CD14-positive monocyte (primary cell): ENCODE results near the gene MTHFS. TPM values are rescaled to one million over a fixed set of nuclear protein-coding genes. Genes with fewer than 3 reads are reported as not detected.

Experiments used
- DNase-seq, 3 donors: peaks; one replicate each; pipeline ENCODE4 v3.0.0-alpha.2; 2011 to 2022
- H2AFZ ChIP-seq: 2 replicates; pipeline ENCODE4 v1.6.0; 2012; ENCODE audit warnings: mild to moderate bottlenecking, low read depth, low read length, inconsistent platforms; ENCODE audit not compliant: insufficient read depth, poor library complexity, severe bottlenecking
- H3K27ac ChIP-seq, 2 donors: 1 replicate in 1 of 2; 2 replicates in 1 of 2; pipeline ENCODE4 v1.5.1; 2012 to 2013; ENCODE audit warnings: low read length in 2 of 2, control low read depth in 1 of 2, inconsistent platforms in 1 of 2, low read depth in 1 of 2, mild to moderate bottlenecking in 1 of 2
- H3K27me3 ChIP-seq, 2 donors: one replicate each; pipeline versions ENCODE4 v1.6.0 to v1.6.1; 2011 to 2013; ENCODE audit warnings: low read length in 2 of 2; ENCODE audit not compliant: control insufficient read depth in 2 of 2, insufficient read depth in 2 of 2
- H3K36me3 ChIP-seq, 2 donors: replicated peaks in 1 of 2; 1 replicate in 1 of 2; 2 replicates in 1 of 2; pipeline versions ENCODE4 v1.5.1 to v1.6.1; 2012 to 2013; ENCODE audit warnings: low read length in 2 of 2, control low read depth in 1 of 2, inconsistent platforms in 1 of 2, mild to moderate bottlenecking in 1 of 2; ENCODE audit not compliant: insufficient read depth in 2 of 2, control insufficient read depth in 1 of 2
- H3K4me1 ChIP-seq, 2 donors: 1 replicate in 1 of 2; 2 replicates in 1 of 2; pipeline versions ENCODE4 v1.5.1 to v1.6.1; 2012 to 2013; ENCODE audit warnings: low read length in 2 of 2, control low read depth in 1 of 2, inconsistent platforms in 1 of 2, mild to moderate bottlenecking in 1 of 2, moderate library complexity in 1 of 2; ENCODE audit not compliant: insufficient read depth in 2 of 2, control insufficient read depth in 1 of 2
- H3K4me2 ChIP-seq: replicated peaks from 2 replicates; pipeline ENCODE3; 2012; ENCODE audit warnings: low read length, moderate library complexity, mild to moderate bottlenecking; ENCODE audit not compliant: poor library complexity, severe bottlenecking; ENCODE audit errors: extremely low read depth
- H3K4me3 ChIP-seq, 3 experiments: fragments of 200-600 bp in 1 of 3; sonication (generic) in 1 of 3; replicated peaks in 1 of 3; 1 replicate in 2 of 3; 2 replicates in 1 of 3; pipeline ENCODE4 v1.5.1; 2011 to 2013; ENCODE audit warnings: low read length in 3 of 3, mild to moderate bottlenecking in 3 of 3, control low read depth in 2 of 3, low read depth in 2 of 3, inconsistent platforms in 1 of 3, moderate library complexity in 1 of 3
- H3K79me2 ChIP-seq: 2 replicates; pipeline ENCODE4 v1.6.0; 2012; ENCODE audit warnings: mild to moderate bottlenecking, control low read depth, inconsistent platforms, low read length, moderate library complexity; ENCODE audit not compliant: insufficient read depth
- H3K9ac ChIP-seq: 2 replicates; pipeline ENCODE4 v1.6.0; 2017; ENCODE audit warnings: low read length, mild to moderate bottlenecking; ENCODE audit not compliant: insufficient read depth, poor library complexity, severe bottlenecking
- H3K9me3 ChIP-seq, 2 donors: replicated peaks in 1 of 2; 1 replicate in 1 of 2; 2 replicates in 1 of 2; pipeline versions ENCODE4 v1.5.1 to v1.6.1; 2012 to 2013; ENCODE audit warnings: low read length in 2 of 2, control low read depth in 1 of 2; ENCODE audit not compliant: control insufficient read depth in 1 of 2, insufficient read depth in 1 of 2
- H4K20me1 ChIP-seq: 2 replicates; pipeline ENCODE4 v1.6.0; 2012; ENCODE audit warnings: mild to moderate bottlenecking, low read length, control low read depth, moderate library complexity; ENCODE audit not compliant: insufficient read depth
- H3K27ac Mint-ChIP-seq, 7 donors: one replicate each; pipeline ENCODE4 v1.8.0; 2020; ENCODE audit warnings: mild to moderate bottlenecking in 7 of 7, mixed read lengths in 7 of 7, moderate library complexity in 6 of 7, inconsistent platforms in 2 of 7
- H3K27me3 Mint-ChIP-seq, 3 donors: one replicate each; pipeline ENCODE4 v1.8.0; 2021 to 2022; ENCODE audit warnings: low read depth in 3 of 3, mild to moderate bottlenecking in 3 of 3, mixed read lengths in 3 of 3, moderate library complexity in 3 of 3, inconsistent platforms in 1 of 3
- H3K36me3 Mint-ChIP-seq, 2 donors: one replicate each; pipeline ENCODE4 v1.8.0; 2020; ENCODE audit warnings: mixed read lengths in 2 of 2, inconsistent platforms in 1 of 2, mild to moderate bottlenecking in 1 of 2
- H3K4me1 Mint-ChIP-seq: one replicate; pipeline ENCODE4 v1.8.0; 2020; ENCODE audit warnings: mild to moderate bottlenecking, mixed read lengths
- H3K4me3 Mint-ChIP-seq, 2 donors: one replicate each; pipeline ENCODE4 v1.8.0; 2020; ENCODE audit warnings: mild to moderate bottlenecking in 2 of 2, mixed read lengths in 2 of 2, moderate library complexity in 1 of 2
- H3K9me3 Mint-ChIP-seq, 7 donors: one replicate each; pipeline ENCODE4 v1.8.0; 2020 to 2022; ENCODE audit warnings: mixed read lengths in 7 of 7, mild to moderate bottlenecking in 6 of 7, moderate library complexity in 6 of 7, inconsistent platforms in 2 of 7
- CTCF ChIP-seq: fragments of 200-600 bp; IDR thresholded peaks from one replicate; pipeline ENCODE4 v1.8.0; 2022; ENCODE audit warnings: antibody characterized with exemption, mild to moderate bottlenecking
- WGBS: methylation state at CpG from one replicate; pipeline ENCODE4 v1.1.5; 2013; ENCODE audit warnings: missing lambda C conversion rate; ENCODE audit not compliant: insufficient coverage; 5-methylcytosine and 5-hydroxymethylcytosine counted together
- intact Hi-C, 2 donors: fragments of 100-400 bp; cut with micrococcal nuclease; formaldehyde crosslinking; loops; one replicate each; pipeline versions ENCODE4 v1.15.0 to v1.15.1; 2023
- polyA plus RNA-seq, 3 donors: library from polyadenylated mRNA; depleted of rRNA in 1 of 3; unstranded in 2 of 3; stranded (reverse) in 1 of 3; fragments of 300-500 nt in 2 of 3; fragments of >200 nt in 1 of 3; fragmentation: Illumina TruSeq in 2 of 3; gene quantifications; 1 replicate in 2 of 3; 2 replicates in 1 of 3; pipeline ENCODE4 v1.2.3, GENCODE V29; 2012 to 2021

The MTHFS gene
- polyA plus RNA-seq, 3 donors = 44.6 to 129 (median 76.4) TPM

- H3K4me3 Mint-ChIP-seq = no peak overlapping the region
- H3K4me1 Mint-ChIP-seq = no peaks in the 10 kb centered on the region
- H3K9me3 Mint-ChIP-seq = peaks cover 23 to 39% (median 35%) of the 10 kb centered on the region in 7 donors
- peaks cover 4% of the 10 kb centered on the region for H3K79me2 ChIP-seq
- H3K9ac ChIP-seq = no peak overlapping the region
- H3K27me3 ChIP-seq = no peaks in the 10 kb centered on the region
- DNase-seq = no peak
- no peak overlapping the region for H2AFZ ChIP-seq
- 100% methylated on average over 2 of the region's 3 CpGs for WGBS
- H3K4me1 ChIP-seq = no peaks in the 10 kb centered on the region
- no peak overlapping the region for H3K4me3 ChIP-seq
- no peak overlapping the region for H3K27ac ChIP-seq
- peaks cover 28 to 36% of the 10 kb centered on the region in 2 donors for H3K9me3 ChIP-seq
- no peak for TF ChIP-seq CTCF
- peaks cover 91 to 96% of the 10 kb centered on the region in 2 donors for H3K36me3 Mint-ChIP-seq
- H3K4me2 ChIP-seq = no peak overlapping the region
- intact Hi-C loops = no loop called here
- H3K27ac Mint-ChIP-seq = no peak overlapping the region
- H3K36me3 ChIP-seq = peaks cover 81 to 100% of the 10 kb centered on the region in 2 donors
- peaks cover 40% of the 10 kb centered on the region for H4K20me1 ChIP-seq
- H3K27me3 Mint-ChIP-seq = no peaks in the 10 kb centered on the region
Measured at GRCh38 chr15:79881668-79882067, 15.1 kb downstream of the MTHFS start.

GRCh38 chr15:79881254-79881653 lies 15.6 kb downstream of the MTHFS start:
- Mint-ChIP-seq H3K27ac (no peak overlapping the region), H3K4me3 (no peak overlapping the region), H3K4me1 (no peaks in the 10 kb centered on the region), H3K9me3 (peaks cover 23 to 43% (median 39%) of the 10 kb centered on the region in 7 donors), H3K27me3 (no peaks in the 10 kb centered on the region), H3K36me3 (peaks cover 92 to 98% of the 10 kb centered on the region in 2 donors)
- Histone ChIP-seq H3K9ac (no peak overlapping the region), H3K79me2 (peaks cover 4% of the 10 kb centered on the region), H3K4me2 (no peak overlapping the region), H3K27ac (no peak overlapping the region), H3K9me3 (peaks cover 32 to 40% of the 10 kb centered on the region in 2 donors), H2AFZ (no peak overlapping the region), H3K4me3 (no peak overlapping the region), H4K20me1 (peaks cover 36% of the 10 kb centered on the region), H3K36me3 (peaks cover 79 to 100% of the 10 kb centered on the region in 2 donors), H3K27me3 (no peaks in the 10 kb centered on the region), H3K4me1 (no peaks in the 10 kb centered on the region)
- intact Hi-C loops = no loop called here
- DNase-seq = no peak
- no peak for TF ChIP-seq CTCF
- 100% methylated on average over 1 of the region's 2 CpGs for WGBS
